Neural crest cell (in vitro differentiated cells): ENCODE data around the gene PLN. TPM values are rescaled to one million over a fixed set of nuclear protein-coding genes. Genes with fewer than 3 reads are reported as not detected.
A peak's percentile ranks its signal among the peaks of the same experiment; 100 is the strongest.

Experiments used
- DNase-seq: peaks from one replicate; pipeline ENCODE4 v3.0.0; 2021; ENCODE audit warnings: low read depth, mixed read lengths, low spot score
- H3K27ac Mint-ChIP-seq: one replicate; pipeline ENCODE4 v1.8.0; 2021; ENCODE audit warnings: mild to moderate bottlenecking, mixed read lengths; ENCODE audit not compliant: unreplicated experiment
- H3K27me3 Mint-ChIP-seq: 2 replicates; pipeline ENCODE4 v1.8.0; 2021; ENCODE audit warnings: low read depth, mild to moderate bottlenecking, mixed read lengths
- H3K36me3 Mint-ChIP-seq: 2 replicates; pipeline ENCODE4 v1.8.0; 2021; ENCODE audit warnings: low read depth, mild to moderate bottlenecking, mixed read lengths
- H3K4me1 Mint-ChIP-seq: 2 replicates; pipeline ENCODE4 v1.8.0; 2021; ENCODE audit warnings: mixed read lengths
- H3K4me3 Mint-ChIP-seq: one replicate; pipeline ENCODE4 v1.8.0; 2021; ENCODE audit warnings: mild to moderate bottlenecking, mixed read lengths
- H3K9me3 Mint-ChIP-seq: 2 replicates; pipeline ENCODE4 v1.8.0; 2021; ENCODE audit warnings: mixed read lengths
- long read RNA-seq: library from polyadenylated mRNA; unstranded; transcript quantifications from one replicate; pipeline ENCODE4 v2.0.0, GENCODE V29; 2020
- total RNA-seq: library from RNA; stranded (reverse); gene quantifications from 2 replicates; pipeline ENCODE4 v1.2.1, GENCODE V29; 2021
- TF ChIP-seq, protein P1 (sequence below): fragments of 200-600 bp; sonication (generic); conservative IDR thresholded peaks from 2 replicates; pipeline ENCODE4 v1.5.0; 2021; ENCODE audit warnings: antibody characterized with exemption, mild to moderate bottlenecking

PLN gene
- total RNA-seq: not detected in 2 replicates
- long read RNA-seq: 0 reads

DNA sequence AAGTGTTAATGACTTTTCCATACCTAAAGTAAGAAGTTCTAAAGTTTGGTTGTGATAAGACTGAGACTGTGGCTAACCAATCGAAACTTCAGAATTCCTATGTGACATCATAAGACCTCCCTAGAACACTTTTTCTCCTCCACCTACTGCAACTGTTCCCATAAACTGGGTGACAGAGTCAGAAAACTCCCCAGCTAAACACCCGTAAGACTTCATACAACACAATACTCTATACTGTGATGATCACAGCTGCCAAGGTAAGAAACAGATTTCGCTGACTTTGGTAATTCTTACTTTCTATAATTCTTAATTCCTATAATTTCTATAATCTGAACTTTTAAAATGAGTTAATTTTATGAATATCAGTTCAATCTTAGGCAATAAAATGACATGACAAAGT, at the start of gene PLN:
Gene PLN, plus strand, starts transcription at position 161 of the 400 bp plus-strand sequence. CDS start 10,626 bp downstream, outside the sequence.
- Mint-ChIP-seq H3K4me1 (peaks cover 6% of the 10 kb centered on the region), H3K4me3 (no peak within 1 kb of the TSS), H3K36me3 (no peaks in the 10 kb centered on the region), H3K9me3 (no peaks in the 10 kb centered on the region), H3K27ac (peak within 1 kb of the TSS; percentile 21), H3K27me3 (no peaks in the 10 kb centered on the region)
- no peak for DNase-seq
- TF ChIP-seq, protein P1, sequence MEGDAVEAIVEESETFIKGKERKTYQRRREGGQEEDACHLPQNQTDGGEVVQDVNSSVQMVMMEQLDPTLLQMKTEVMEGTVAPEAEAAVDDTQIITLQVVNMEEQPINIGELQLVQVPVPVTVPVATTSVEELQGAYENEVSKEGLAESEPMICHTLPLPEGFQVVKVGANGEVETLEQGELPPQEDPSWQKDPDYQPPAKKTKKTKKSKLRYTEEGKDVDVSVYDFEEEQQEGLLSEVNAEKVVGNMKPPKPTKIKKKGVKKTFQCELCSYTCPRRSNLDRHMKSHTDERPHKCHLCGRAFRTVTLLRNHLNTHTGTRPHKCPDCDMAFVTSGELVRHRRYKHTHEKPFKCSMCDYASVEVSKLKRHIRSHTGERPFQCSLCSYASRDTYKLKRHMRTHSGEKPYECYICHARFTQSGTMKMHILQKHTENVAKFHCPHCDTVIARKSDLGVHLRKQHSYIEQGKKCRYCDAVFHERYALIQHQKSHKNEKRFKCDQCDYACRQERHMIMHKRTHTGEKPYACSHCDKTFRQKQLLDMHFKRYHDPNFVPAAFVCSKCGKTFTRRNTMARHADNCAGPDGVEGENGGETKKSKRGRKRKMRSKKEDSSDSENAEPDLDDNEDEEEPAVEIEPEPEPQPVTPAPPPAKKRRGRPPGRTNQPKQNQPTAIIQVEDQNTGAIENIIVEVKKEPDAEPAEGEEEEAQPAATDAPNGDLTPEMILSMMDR: no peak

DNA sequence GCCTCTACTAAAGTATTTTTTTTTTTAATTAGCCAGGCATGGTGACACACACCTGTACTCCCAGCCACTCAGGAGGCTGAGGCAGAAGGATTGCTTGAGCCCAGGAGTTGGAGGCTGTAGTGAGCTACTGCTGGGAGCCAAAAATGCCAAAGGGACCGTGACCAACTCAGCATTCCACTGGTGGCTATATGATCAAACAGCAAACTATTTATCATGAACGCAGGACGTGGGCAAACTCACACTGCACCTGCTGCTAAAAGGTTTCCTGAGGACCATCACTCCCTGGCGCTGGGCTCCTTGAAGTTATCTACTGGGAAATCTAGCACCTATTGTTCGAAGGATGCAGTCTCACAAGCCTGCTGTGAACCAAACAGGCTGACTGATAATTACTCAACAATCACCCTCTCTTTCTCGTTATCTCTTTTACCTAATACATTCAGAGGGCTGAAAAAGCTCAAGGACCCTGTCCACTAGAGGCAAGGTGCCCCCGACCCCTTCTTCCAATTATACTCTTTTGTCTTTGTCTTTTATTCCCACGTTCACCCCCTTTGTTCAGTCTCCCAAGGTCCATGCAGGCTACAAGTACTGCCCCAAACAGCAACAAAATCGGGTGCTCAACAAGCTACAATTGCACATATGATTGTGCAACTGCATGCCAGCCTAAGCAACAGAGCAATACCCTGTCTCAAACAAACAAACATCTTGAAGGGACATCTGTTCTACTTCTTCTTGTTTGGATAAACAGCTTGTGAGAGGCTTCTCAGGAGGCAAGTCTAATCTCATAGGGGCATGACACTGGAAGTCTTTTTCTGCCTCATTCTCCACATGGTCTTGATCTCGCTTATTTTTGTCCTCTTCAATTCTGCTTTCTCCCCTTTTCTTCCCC, 47.7 kb upstream of the PLN start:
- Mint-ChIP-seq H3K27ac (no peak overlapping the region), H3K4me1 (peaks cover 4% of the 10 kb centered on the region)

GRCh38 chr6:118501099-118501498, 47.0 kb upstream of the PLN start:
- H3K36me3 Mint-ChIP-seq: peaks cover 26% of the 10 kb centered on the region
- H3K4me1 Mint-ChIP-seq: no peaks in the 10 kb centered on the region
- no peaks in the 10 kb centered on the region for H3K9me3 Mint-ChIP-seq
- TF ChIP-seq, protein P1: no peak
- H3K27me3 Mint-ChIP-seq: no peaks in the 10 kb centered on the region
- H3K4me3 Mint-ChIP-seq: no peak overlapping the region
- no peak for DNase-seq
- H3K27ac Mint-ChIP-seq: no peak overlapping the region

More for the DNA sequence above, 47.7 kb upstream of the PLN start:
- H3K9me3 Mint-ChIP-seq: no peaks in the 10 kb centered on the region
- TF ChIP-seq, protein P1: no peak
- H3K27me3 Mint-ChIP-seq: no peaks in the 10 kb centered on the region
- H3K4me3 Mint-ChIP-seq: no peak overlapping the region
- no peak for DNase-seq
- peaks cover 28% of the 10 kb centered on the region for H3K36me3 Mint-ChIP-seq

DNA sequence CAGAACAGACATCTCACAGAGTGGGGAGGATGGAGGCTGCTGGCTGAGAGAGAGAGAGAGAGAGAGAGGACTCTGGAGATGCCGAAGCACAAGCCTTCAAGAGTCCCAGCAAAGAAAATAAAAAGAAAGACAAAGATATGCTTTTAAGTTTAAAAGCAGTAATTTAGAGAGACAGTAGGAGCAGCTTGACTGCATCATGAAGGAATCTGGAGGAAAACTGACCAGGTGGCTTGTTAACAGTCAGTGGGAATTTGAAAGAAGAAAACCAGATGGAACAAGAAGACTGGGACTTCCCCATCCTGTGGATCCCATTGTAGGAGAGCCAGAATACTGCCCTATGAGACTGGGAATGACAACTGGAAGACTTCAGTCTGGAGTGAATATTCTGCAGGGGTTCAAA, 46.3 kb upstream of the PLN start:
- Mint-ChIP-seq H3K4me1 (no peaks in the 10 kb centered on the region), H3K27me3 (no peaks in the 10 kb centered on the region), H3K36me3 (peaks cover 26% of the 10 kb centered on the region), H3K4me3 (no peak overlapping the region), H3K27ac (peak overlapping the region; percentile 30), H3K9me3 (no peaks in the 10 kb centered on the region)
- DNase-seq: no peak
- TF ChIP-seq, protein P1: no peak

GRCh38 chr6:118502169-118502568, 45.9 kb upstream of the PLN start:
- no peak for DNase-seq
- Mint-ChIP-seq H3K9me3 (no peaks in the 10 kb centered on the region), H3K4me1 (no peaks in the 10 kb centered on the region), H3K36me3 (peaks cover 26% of the 10 kb centered on the region), H3K27ac (no peak overlapping the region), H3K27me3 (no peaks in the 10 kb centered on the region), H3K4me3 (no peak overlapping the region)
- TF ChIP-seq, protein P1: no peak
